H1 (cell line): ENCODE results near the gene CD226. TPM values are rescaled to one million over a fixed set of nuclear protein-coding genes. Genes with fewer than 3 reads are reported as not detected.

Experiments
- CTCF ChIA-PET: fragments of 300-600 bp; sonication (Branson Sonifier 250); formaldehyde crosslinking; loops from one replicate; lab custom pipeline; 2021; ENCODE audit not compliant: partially characterized antibody; lab: Charles Lee
- POLR2A ChIA-PET: fragments of 300-600 bp; sonication (Branson Sonifier 250); formaldehyde crosslinking; loops from one replicate; lab custom pipeline; 2021; ENCODE audit warnings: inconsistent platforms; ENCODE audit not compliant: partially characterized antibody; lab: Charles Lee
- DNase-seq, 2 experiments: peaks; one replicate each; pipeline versions ENCODE4 v3.0.0 to v3.0.0-alpha.2; 2010 to 2022; ENCODE audit warnings: low spot score in 2 of 2, low read depth in 1 of 2, mixed read lengths in 1 of 2
- FAIRE-seq: peaks from 2 replicates; lab custom pipeline; 2011; peaks lifted over from hg19 to GRCh38; lab: Jason Lieb, UNC
- H2AFZ ChIP-seq: 2 replicates; pipeline ENCODE4 v1.8.1; 2012; ENCODE audit warnings: low read length, inconsistent platforms
- H2AK5ac ChIP-seq: 2 replicates; pipeline ENCODE4 v1.6.1; 2013; ENCODE audit warnings: low read depth, low read length
- H2BK120ac ChIP-seq: replicated peaks from 2 replicates; pipeline ENCODE3; 2013; ENCODE audit warnings: low read depth, low read length, inconsistent platforms
- H2BK12ac ChIP-seq: 2 replicates; pipeline ENCODE4 v1.6.1; 2013; ENCODE audit warnings: low read depth, low read length
- H2BK15ac ChIP-seq: 2 replicates; pipeline ENCODE4 v1.6.1; 2013; ENCODE audit warnings: low read length
- H2BK20ac ChIP-seq: 2 replicates; pipeline ENCODE4 v1.6.1; 2013; ENCODE audit warnings: low read length
- H2BK5ac ChIP-seq: 2 replicates; pipeline ENCODE4 v1.6.1; 2013; ENCODE audit warnings: low read depth, low read length
- H3K14ac ChIP-seq: 2 replicates; pipeline ENCODE4 v1.6.1; 2013; ENCODE audit warnings: inconsistent platforms; ENCODE audit not compliant: insufficient read length
- H3K18ac ChIP-seq: 2 replicates; pipeline ENCODE4 v1.6.1; 2013; ENCODE audit warnings: low read length; ENCODE audit errors: extremely low read depth
- H3K23ac ChIP-seq: 2 replicates; pipeline ENCODE4 v1.6.1; 2013; ENCODE audit warnings: inconsistent platforms; ENCODE audit not compliant: insufficient read length
- H3K23me2 ChIP-seq: 2 replicates; pipeline ENCODE4 v1.6.1; 2013; ENCODE audit warnings: low read depth, low read length
- H3K27ac ChIP-seq: 2 replicates; pipeline ENCODE4 v1.6.1; 2011; ENCODE audit warnings: low read depth, low read length, inconsistent platforms
- H3K27me3 ChIP-seq, 4 experiments: replicated peaks in 1 of 4; 1 replicate in 1 of 4; 2 replicates in 3 of 4; pipeline versions ENCODE4 v1.6.1 to v1.8.1; 2011 to 2013; ENCODE audit warnings: low read length in 3 of 4, mild to moderate bottlenecking in 3 of 4, inconsistent platforms in 2 of 4, mixed read lengths in 2 of 4, moderate library complexity in 1 of 4; ENCODE audit not compliant: control insufficient read depth in 3 of 4, insufficient read depth in 3 of 4; ENCODE audit errors: extremely low read depth in 1 of 4
- H3K36me3 ChIP-seq, 4 experiments: 2 replicates each; pipeline versions ENCODE4 v1.6.1 to v1.8.1; 2011 to 2013; ENCODE audit warnings: mild to moderate bottlenecking in 4 of 4, low read length in 3 of 4, moderate library complexity in 2 of 4, control low read depth in 1 of 4, inconsistent platforms in 1 of 4; ENCODE audit not compliant: insufficient read depth in 4 of 4, control insufficient read depth in 2 of 4
- H3K4ac ChIP-seq: replicated peaks from 2 replicates; pipeline ENCODE3; 2013; ENCODE audit warnings: low read length, low read depth, mixed read lengths, inconsistent platforms; ENCODE audit not compliant: insufficient read length
- H3K4me1 ChIP-seq, 4 experiments: replicated peaks in 1 of 4; 1 replicate in 1 of 4; 2 replicates in 3 of 4; pipeline versions ENCODE4 v1.6.1 to v1.8.1; 2011 to 2013; ENCODE audit warnings: low read length in 3 of 4, inconsistent platforms in 2 of 4, mixed read lengths in 1 of 4; ENCODE audit not compliant: insufficient read depth in 4 of 4, control insufficient read depth in 3 of 4
- H3K4me2 ChIP-seq, 2 experiments: 2 replicates each; pipeline versions ENCODE4 v1.6.1 to v1.8.1; 2011 to 2013; ENCODE audit warnings: low read depth in 2 of 2, low read length in 2 of 2, control low read depth in 1 of 2, inconsistent platforms in 1 of 2, mild to moderate bottlenecking in 1 of 2; ENCODE audit not compliant: insufficient read depth in 1 of 2
- H3K4me3 ChIP-seq, 4 experiments: fragments of 200-600, 300-600 bp in 1 of 4; sonication (generic), shearing (Covaris generic), sonication (Bioruptor Twin) in 1 of 4; 2 replicates each; pipeline versions ENCODE4 v1.5.1 to v1.8.1; 2011 to 2016; ENCODE audit warnings: low read length in 4 of 4, low read depth in 3 of 4, control low read depth in 2 of 4, inconsistent platforms in 2 of 4, mild to moderate bottlenecking in 2 of 4, mixed read lengths in 1 of 4, moderate library complexity in 1 of 4; ENCODE audit not compliant: insufficient read depth in 2 of 4; ENCODE audit errors: extremely low read depth in 1 of 4
- H3K56ac ChIP-seq: replicated peaks from 2 replicates; pipeline ENCODE3; 2013; ENCODE audit warnings: low read depth, mild to moderate bottlenecking, mixed read lengths, low read length, inconsistent platforms; ENCODE audit not compliant: insufficient read length
- H3K79me1 ChIP-seq: 2 replicates; pipeline ENCODE4 v1.6.1; 2013; ENCODE audit warnings: low read depth, low read length, control low read depth
- H3K79me2 ChIP-seq, 2 experiments: 2 replicates each; pipeline versions ENCODE4 v1.6.1 to v1.8.1; 2012 to 2013; ENCODE audit warnings: low read length in 2 of 2, mild to moderate bottlenecking in 2 of 2, inconsistent platforms in 1 of 2; ENCODE audit not compliant: insufficient read depth in 2 of 2, control insufficient read depth in 1 of 2
- H3K9ac ChIP-seq, 4 experiments: replicated peaks in 1 of 4; 1 replicate in 1 of 4; 2 replicates in 3 of 4; pipeline versions ENCODE4 v1.6.1 to v1.8.1; 2011 to 2013; ENCODE audit warnings: low read depth in 3 of 4, low read length in 3 of 4, control low read depth in 2 of 4, mild to moderate bottlenecking in 2 of 4, moderate library complexity in 2 of 4, inconsistent platforms in 1 of 4; ENCODE audit errors: extremely low read depth in 1 of 4
- H3K9me3 ChIP-seq, 2 experiments: 2 replicates each; pipeline versions ENCODE4 v1.6.1 to v1.8.1; 2012 to 2013; ENCODE audit warnings: mild to moderate bottlenecking in 2 of 2, moderate library complexity in 2 of 2, control low read depth in 1 of 2, inconsistent platforms in 1 of 2, low read depth in 1 of 2, low read length in 1 of 2, mixed read lengths in 1 of 2; ENCODE audit not compliant: insufficient read depth in 2 of 2
- H4K20me1 ChIP-seq, 2 experiments: replicated peaks in 1 of 2; 2 replicates each; pipeline versions ENCODE3 to v1.8.1; 2011 to 2013; ENCODE audit warnings: inconsistent platforms in 2 of 2, low read length in 2 of 2, mild to moderate bottlenecking in 1 of 2; ENCODE audit not compliant: insufficient read depth in 2 of 2, control insufficient read depth in 1 of 2
- H4K5ac ChIP-seq: 2 replicates; pipeline ENCODE4 v1.6.1; 2013; ENCODE audit warnings: low read length, low read depth, mixed read lengths, inconsistent platforms; ENCODE audit not compliant: insufficient read length
- H4K8ac ChIP-seq: 2 replicates; pipeline ENCODE4 v1.8.0; 2013; ENCODE audit warnings: mild to moderate bottlenecking, moderate library complexity, low read length, inconsistent platforms; ENCODE audit not compliant: insufficient read depth; ENCODE audit errors: extremely low read depth
- H4K91ac ChIP-seq: replicated peaks from 2 replicates; pipeline ENCODE3; 2013; ENCODE audit warnings: low read length, mixed read lengths, inconsistent platforms; ENCODE audit not compliant: insufficient read length
- ASH2L ChIP-seq: fragments of 200-600, 300-600 bp; sonication (generic); IDR thresholded peaks from one replicate; pipeline ENCODE4 v1.7.1; 2017; ENCODE audit warnings: low read length
- POLR2AphosphoS5 ChIP-seq: IDR thresholded peaks from 2 replicates; pipeline ENCODE4 v1.6.1; 2011; ENCODE audit warnings: low read depth, low read length
- RNF2 ChIP-seq: fragments of 200-900, 300-1000 bp; sonication (generic); IDR thresholded peaks from 2 replicates; pipeline ENCODE4 v1.7.1; 2016; ENCODE audit warnings: borderline replicate concordance, low read depth, mild to moderate bottlenecking, antibody characterized with exemption, low read length; ENCODE audit not compliant: poor library complexity, severe bottlenecking; ENCODE audit errors: missing control alignments
- SRF ChIP-seq: IDR thresholded peaks from 2 replicates; pipeline ENCODE4 v1.6.1; 2011; ENCODE audit warnings: mild to moderate bottlenecking, low read depth, low read length, moderate library complexity
- TEAD4 ChIP-seq: IDR thresholded peaks from 2 replicates; pipeline ENCODE4 v1.6.1; 2012; ENCODE audit warnings: low read depth, low read length, inconsistent platforms, mixed read lengths
- WGBS, 2 experiments: shearing (Covaris generic) in 1 of 2; methylation state at CpG; one replicate each; pipeline versions ENCODE4 v1.1.6 to v1.1.7; 2013 to 2015; ENCODE audit warnings: low lambda C conversion rate in 2 of 2, mixed read lengths in 2 of 2, inconsistent platforms in 1 of 2, low coverage in 1 of 2, missing lambda C conversion rate in 1 of 2; ENCODE audit not compliant: insufficient replicate concordance in 2 of 2, insufficient coverage in 1 of 2, insufficient read length in 1 of 2; ENCODE audit errors: extremely low coverage in 1 of 2, missing lambda C conversion rate in 1 of 2; 5-methylcytosine and 5-hydroxymethylcytosine counted together
- polyA plus RNA-seq, 7 experiments: library from polyadenylated mRNA; depleted of rRNA in 3 of 7; stranded (reverse) in 5 of 7; unstranded in 2 of 7; fragments of >200 nt in 5 of 7; fragments of 200-250 nt in 2 of 7; gene quantifications; 1 replicate in 5 of 7; 2 replicates in 1 of 7; 4 replicates in 1 of 7; pipeline versions ENCODE4 v1.2.1 to v1.2.3, GENCODE V29; 2011 to 2013; ENCODE audit warnings: missing spikeins in 2 of 7, mixed read lengths in 2 of 7
- total RNA-seq: library from RNA; stranded (reverse); fragmentation: NEBNext Ultra II Directional; extraction: Animal tissue kit (Norgen Biotek cat#: 25700); gene quantifications from 2 replicates; pipeline ENCODE4 v1.2.1, GENCODE V29; 2021

CD226 gene
- total and polyA plus RNA-seq, 2 of the 8 experiments (the other 6 are each of a cell fraction or from before 2014, with no cell fraction given), result not detected

DNA sequence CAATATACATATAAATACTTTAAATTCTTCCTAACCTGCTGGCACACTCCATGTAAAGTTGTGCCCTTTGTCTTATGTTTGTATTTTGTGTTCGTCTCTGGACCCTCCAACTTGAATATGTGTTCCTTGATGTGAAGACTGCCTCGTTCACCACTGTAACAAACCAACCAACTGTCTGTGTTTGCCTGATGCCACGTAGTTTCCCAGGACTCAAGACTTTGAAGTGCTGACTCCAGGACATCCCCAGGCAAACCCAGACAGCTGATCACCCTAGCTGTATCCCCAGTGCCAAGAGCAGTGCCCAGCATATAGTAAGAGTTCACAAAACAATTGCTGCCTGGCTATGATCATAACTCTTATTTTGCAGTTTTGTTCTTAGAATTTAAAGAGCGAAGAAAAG lies 15.5 kb upstream of the CD226 start:
- H4K8ac ChIP-seq, result no peak overlapping the region
- H3K56ac ChIP-seq, result no peak overlapping the region
- no peak overlapping the region for H2BK120ac ChIP-seq
- no peaks in the 10 kb centered on the region for H3K9me3 ChIP-seq
- ChIA-PET POLR2A (no interaction called here), CTCF (no interaction called here)
- no peak overlapping the region for H2BK12ac ChIP-seq
- H3K23ac ChIP-seq, result no peak overlapping the region
- H3K36me3 ChIP-seq, result no peaks in the 10 kb centered on the region
- H3K18ac ChIP-seq, result no peak overlapping the region
- no peak overlapping the region for H2AFZ ChIP-seq
- no peak overlapping the region for H3K27ac ChIP-seq
- no peak overlapping the region for H3K4ac ChIP-seq
- no peaks in the 10 kb centered on the region for H3K79me2 ChIP-seq
- no peak overlapping the region for H3K4me2 ChIP-seq
- no peak overlapping the region for H2AK5ac ChIP-seq
- no peak overlapping the region for H2BK20ac ChIP-seq
- no peak overlapping the region for H4K91ac ChIP-seq
- H3K23me2 ChIP-seq, result no peaks in the 10 kb centered on the region
- no peak overlapping the region for H2BK5ac ChIP-seq
- FAIRE-seq (no peak), DNase-seq (no peak)
- no peak overlapping the region for H2BK15ac ChIP-seq
- no peaks in the 10 kb centered on the region for H3K4me1 ChIP-seq
- H4K20me1 ChIP-seq, result no peaks in the 10 kb centered on the region
- H3K9ac ChIP-seq, result no peak overlapping the region
- H3K27me3 ChIP-seq, result no peaks in the 10 kb centered on the region
- WGBS, 2 experiments, result 89% methylated on average over 4 of the region's 4 CpGs; no CpG with 5 or more reads in 1 of the 2 experiments
- H3K14ac ChIP-seq, result no peak overlapping the region
- no peak overlapping the region for H3K4me3 ChIP-seq
- H3K79me1 ChIP-seq, result no peaks in the 10 kb centered on the region
- H4K5ac ChIP-seq, result no peak overlapping the region
- TF ChIP-seq ASH2L (no peak), POLR2AphosphoS5 (no peak), SRF (no peak), RNF2 (no peak), TEAD4 (no peak)
